ENCODE measurements around the gene NFATC1.

The NFATC1 gene

DNA sequence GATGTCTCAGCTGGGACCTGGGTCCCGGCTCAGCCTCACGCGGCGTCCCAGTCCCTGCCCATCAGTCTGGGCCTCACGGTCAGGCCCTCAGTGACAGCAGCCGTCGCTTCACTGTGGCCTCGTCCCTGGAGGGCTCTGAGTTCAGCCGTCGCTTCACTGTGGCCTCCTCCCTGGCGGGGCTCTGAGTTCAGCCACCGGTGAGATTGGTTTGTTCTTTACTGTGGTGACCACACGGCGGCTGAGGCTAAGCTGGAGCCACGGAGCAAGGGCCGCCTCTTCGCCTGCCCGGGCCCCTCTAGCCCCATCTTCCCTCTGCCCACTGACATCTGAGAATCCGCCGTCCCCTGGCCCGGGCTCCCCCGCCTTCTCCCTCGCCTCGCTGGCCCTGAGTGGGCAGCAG, 51.2 kb downstream of the NFATC1 start:
- no peak overlapping the region for H3K27ac ChIP-seq (ENCODE audit: low read depth, low read length)
- H3K4me3 ChIP-seq (ENCODE audit: low read depth, low read length): no peak overlapping the region
- H3K27me3 ChIP-seq (ENCODE audit: insufficient read depth, low read length): no peaks in the 10 kb centered on the region
- no peaks in the 10 kb centered on the region for H3K79me2 ChIP-seq (ENCODE audit: control insufficient read depth, insufficient read depth, low read length, unreplicated experiment)
- peaks cover 4% of the 10 kb centered on the region for H3K4me1 ChIP-seq (ENCODE audit: control insufficient read depth, insufficient read depth, low read length, unreplicated experiment)
- H3K36me3 ChIP-seq (ENCODE audit: insufficient read depth, low read length): no peaks in the 10 kb centered on the region
- H2AFZ ChIP-seq (ENCODE audit: low read length, unreplicated experiment): no peak overlapping the region

DNA sequence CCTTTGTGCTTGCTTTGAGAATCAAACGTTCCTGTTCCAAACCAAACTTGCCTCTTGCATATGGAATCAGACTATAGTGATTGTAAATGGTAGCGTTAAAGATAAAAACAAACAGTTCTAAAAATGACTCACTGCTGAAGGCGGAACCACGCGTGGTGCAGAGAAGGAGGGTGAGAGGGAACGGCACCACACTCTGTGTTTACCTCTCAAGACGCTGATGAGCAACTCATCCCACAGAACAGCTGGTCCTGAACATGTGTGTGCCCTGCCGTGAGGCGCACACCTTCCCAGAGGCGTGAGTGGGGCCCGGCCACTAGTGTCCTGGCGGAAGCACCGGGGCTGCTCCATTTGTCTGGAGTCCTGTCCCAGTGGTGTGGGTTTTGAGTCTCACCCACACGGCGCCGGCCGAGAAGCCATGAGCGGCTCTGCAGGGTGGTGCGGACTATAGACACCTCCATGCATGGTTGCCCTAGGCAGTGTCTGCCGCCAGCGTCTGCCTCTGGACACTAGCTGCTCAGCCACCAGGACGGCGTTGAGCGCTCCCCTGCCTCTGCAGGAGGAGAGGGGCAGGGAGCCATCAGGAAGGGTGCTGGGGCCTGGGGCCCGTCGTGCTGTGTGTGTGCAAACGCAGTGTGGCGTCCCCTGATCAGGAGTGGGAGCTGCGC, 52.1 kb downstream of the NFATC1 start:
- no peaks in the 10 kb centered on the region for H3K27me3 ChIP-seq (ENCODE audit: insufficient read depth, low read length)
- H3K79me2 ChIP-seq (ENCODE audit: control insufficient read depth, insufficient read depth, low read length, unreplicated experiment): no peaks in the 10 kb centered on the region
- no peaks in the 10 kb centered on the region for H3K36me3 ChIP-seq (ENCODE audit: insufficient read depth, low read length)
- no peak overlapping the region for H3K27ac ChIP-seq (ENCODE audit: low read depth, low read length)
- H3K4me1 ChIP-seq (ENCODE audit: control insufficient read depth, insufficient read depth, low read length, unreplicated experiment): peaks cover 4% of the 10 kb centered on the region
- no peak overlapping the region for H3K4me3 ChIP-seq (ENCODE audit: low read depth, low read length)
- H2AFZ ChIP-seq (ENCODE audit: low read length, unreplicated experiment): no peak overlapping the region

DNA sequence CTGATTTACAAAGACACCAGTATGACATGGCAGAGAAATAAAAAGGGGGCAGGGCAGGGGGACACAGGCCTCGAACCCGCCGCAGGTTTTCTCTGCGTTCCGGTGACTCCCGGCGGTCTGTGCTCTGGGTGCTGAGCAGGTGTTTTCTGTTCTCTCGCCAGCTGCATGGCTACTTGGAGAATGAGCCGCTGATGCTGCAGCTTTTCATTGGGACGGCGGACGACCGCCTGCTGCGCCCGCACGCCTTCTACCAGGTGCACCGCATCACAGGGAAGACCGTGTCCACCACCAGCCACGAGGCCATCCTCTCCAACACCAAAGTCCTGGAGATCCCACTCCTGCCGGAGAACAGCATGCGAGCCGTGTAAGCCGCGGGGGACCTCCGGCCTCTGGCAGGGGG, 52.9 kb downstream of the NFATC1 start:
- no peaks in the 10 kb centered on the region for H3K36me3 ChIP-seq (ENCODE audit: insufficient read depth, low read length)

DNA sequence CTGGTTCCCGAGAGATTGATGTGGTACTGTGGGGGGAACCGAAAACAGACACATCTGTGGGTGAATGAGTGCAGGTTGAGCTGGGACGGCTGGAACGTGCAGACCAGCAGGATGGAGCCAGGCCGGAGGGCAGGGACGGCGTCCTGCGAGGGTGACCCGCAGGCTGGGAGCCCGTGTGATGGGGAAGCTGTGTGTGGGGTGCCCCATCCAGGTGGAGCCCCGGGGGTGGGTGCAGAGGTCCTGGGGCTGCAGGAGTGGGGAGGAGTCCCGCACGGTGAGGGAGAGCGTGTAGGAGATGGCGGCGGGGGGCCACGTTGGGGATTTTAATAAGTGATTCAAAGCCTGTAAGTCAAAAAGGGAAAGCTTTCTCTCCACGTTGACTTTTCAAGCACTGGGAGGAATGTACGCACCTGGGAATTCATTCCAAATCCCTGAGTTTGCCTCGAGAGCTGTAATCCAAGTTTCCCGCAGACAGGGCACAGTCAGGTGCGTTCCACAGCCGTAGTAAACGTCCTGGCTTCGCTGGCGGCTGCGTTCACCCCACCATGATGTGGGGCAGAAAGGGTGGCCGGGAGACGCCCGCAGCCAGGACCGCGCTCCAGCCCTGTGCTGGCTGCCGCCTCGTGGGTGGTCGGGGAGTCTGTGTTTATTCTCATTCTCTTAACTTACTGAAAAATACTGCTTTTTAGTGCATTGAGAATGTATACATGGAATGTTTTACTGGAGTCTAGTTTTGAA, 54.0 kb downstream of the NFATC1 start:
- Histone ChIP-seq H2AFZ (ENCODE audit: low read length, unreplicated experiment) (no peak overlapping the region), H3K36me3 (ENCODE audit: insufficient read depth, low read length) (no peaks in the 10 kb centered on the region), H3K4me3 (ENCODE audit: low read depth, low read length) (no peak overlapping the region), H3K79me2 (ENCODE audit: control insufficient read depth, insufficient read depth, low read length, unreplicated experiment) (no peaks in the 10 kb centered on the region), H3K4me1 (ENCODE audit: control insufficient read depth, insufficient read depth, low read length, unreplicated experiment) (no peaks in the 10 kb centered on the region), H3K27me3 (ENCODE audit: insufficient read depth, low read length) (no peaks in the 10 kb centered on the region), H3K27ac (ENCODE audit: low read depth, low read length) (no peak overlapping the region)

More for the DNA sequence above, 52.9 kb downstream of the NFATC1 start:
- H3K4me1 ChIP-seq (ENCODE audit: control insufficient read depth, insufficient read depth, low read length, unreplicated experiment): no peaks in the 10 kb centered on the region
- H3K27ac ChIP-seq (ENCODE audit: low read depth, low read length): no peak overlapping the region
- H3K79me2 ChIP-seq (ENCODE audit: control insufficient read depth, insufficient read depth, low read length, unreplicated experiment): no peaks in the 10 kb centered on the region
- H3K4me3 ChIP-seq (ENCODE audit: low read depth, low read length): no peak overlapping the region
- H3K27me3 ChIP-seq (ENCODE audit: insufficient read depth, low read length): no peaks in the 10 kb centered on the region
- no peak overlapping the region for H2AFZ ChIP-seq (ENCODE audit: low read length, unreplicated experiment)

DNA sequence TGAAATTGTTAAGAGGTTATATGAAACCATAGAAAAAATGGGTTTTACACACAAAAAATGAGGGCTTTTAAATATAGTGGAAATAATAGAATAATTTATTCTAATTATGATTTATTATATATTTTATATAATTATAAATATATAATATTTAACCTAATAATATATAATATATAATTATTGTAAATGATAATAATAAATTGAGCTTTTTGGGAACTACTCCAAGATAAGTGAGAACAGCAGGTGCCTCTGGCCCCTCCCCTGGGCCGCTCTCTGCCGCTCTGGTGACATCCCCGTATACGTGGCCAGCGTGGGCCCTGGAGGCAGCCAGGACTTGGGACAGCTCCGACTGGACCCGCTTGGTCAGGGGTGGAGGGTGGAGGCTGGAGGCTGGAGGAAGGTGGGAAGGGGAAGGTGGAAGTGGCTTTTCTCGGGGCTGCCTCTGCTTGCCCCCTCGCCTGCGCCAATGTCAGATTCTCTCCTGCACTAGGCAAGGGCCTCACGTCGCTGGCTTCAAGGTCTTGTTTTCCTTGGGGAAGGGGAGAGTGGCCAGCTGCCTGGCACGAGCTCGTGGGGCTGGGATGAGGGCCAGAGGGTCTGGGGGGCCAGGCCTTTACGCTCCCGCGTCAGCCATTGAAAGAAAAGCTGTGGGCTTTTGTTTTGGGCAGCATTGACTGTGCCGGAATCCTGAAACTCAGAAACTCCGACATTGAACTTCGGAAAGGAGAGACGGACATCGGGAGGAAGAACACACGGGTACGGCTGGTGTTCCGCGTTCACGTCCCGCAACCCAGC, 54.8 kb downstream of the NFATC1 start:
- H3K79me2 ChIP-seq (ENCODE audit: control insufficient read depth, insufficient read depth, low read length, unreplicated experiment): no peaks in the 10 kb centered on the region
- H2AFZ ChIP-seq (ENCODE audit: low read length, unreplicated experiment): no peak overlapping the region
- H3K4me3 ChIP-seq (ENCODE audit: low read depth, low read length): no peak overlapping the region
- H3K27me3 ChIP-seq (ENCODE audit: insufficient read depth, low read length): no peaks in the 10 kb centered on the region
- H3K4me1 ChIP-seq (ENCODE audit: control insufficient read depth, insufficient read depth, low read length, unreplicated experiment): no peaks in the 10 kb centered on the region
- H3K36me3 ChIP-seq (ENCODE audit: insufficient read depth, low read length): no peaks in the 10 kb centered on the region
- no peak overlapping the region for H3K27ac ChIP-seq (ENCODE audit: low read depth, low read length)

DNA sequence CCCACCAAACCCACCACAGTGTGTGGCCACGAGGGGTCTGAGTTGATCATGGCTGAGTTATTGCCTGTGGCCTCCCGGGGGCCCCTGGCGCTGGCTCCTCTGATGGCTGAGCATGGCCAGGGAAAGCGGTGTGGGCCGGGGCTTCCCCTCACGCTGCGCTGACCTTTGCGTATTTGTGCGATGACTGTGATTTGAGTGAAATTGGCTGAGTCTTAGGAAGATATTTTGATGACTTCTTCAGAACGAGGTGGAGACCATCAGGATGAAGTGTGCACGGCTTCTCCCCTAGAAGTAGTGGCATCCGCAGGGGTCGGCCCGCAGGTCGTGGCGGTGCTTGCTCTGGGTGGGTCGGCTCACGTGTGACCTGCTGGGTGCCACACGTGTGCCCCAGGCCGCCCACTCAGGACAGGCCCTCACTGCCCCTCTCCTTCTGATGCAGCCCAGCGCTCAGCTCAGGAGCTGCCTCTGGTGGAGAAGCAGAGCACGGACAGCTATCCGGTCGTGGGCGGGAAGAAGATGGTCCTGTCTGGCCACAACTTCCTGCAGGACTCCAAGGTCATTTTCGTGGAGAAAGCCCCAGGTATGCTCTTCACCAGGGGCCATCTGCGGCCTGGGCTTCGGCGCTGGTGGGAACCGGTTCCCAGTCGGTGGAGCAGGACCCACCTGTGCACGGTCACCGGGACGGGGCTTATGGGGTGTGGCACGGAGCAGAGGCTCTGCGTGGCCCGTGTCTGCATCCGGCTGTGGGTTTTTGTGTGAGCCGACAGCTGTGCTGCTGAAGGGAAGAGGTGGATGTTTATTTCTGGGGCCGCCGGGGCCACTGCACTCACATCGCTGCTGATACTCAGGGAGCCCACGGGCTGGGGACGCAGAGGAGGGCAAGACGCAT, 55.8 kb downstream of the NFATC1 start:
- H3K27ac ChIP-seq (ENCODE audit: low read depth, low read length): no peak overlapping the region
- no peak overlapping the region for H2AFZ ChIP-seq (ENCODE audit: low read length, unreplicated experiment)
- H3K27me3 ChIP-seq (ENCODE audit: insufficient read depth, low read length): no peaks in the 10 kb centered on the region
- H3K4me1 ChIP-seq (ENCODE audit: control insufficient read depth, insufficient read depth, low read length, unreplicated experiment): no peaks in the 10 kb centered on the region
- no peaks in the 10 kb centered on the region for H3K79me2 ChIP-seq (ENCODE audit: control insufficient read depth, insufficient read depth, low read length, unreplicated experiment)
- H3K4me3 ChIP-seq (ENCODE audit: low read depth, low read length): no peak overlapping the region
- H3K36me3 ChIP-seq (ENCODE audit: insufficient read depth, low read length): no peaks in the 10 kb centered on the region

DNA sequence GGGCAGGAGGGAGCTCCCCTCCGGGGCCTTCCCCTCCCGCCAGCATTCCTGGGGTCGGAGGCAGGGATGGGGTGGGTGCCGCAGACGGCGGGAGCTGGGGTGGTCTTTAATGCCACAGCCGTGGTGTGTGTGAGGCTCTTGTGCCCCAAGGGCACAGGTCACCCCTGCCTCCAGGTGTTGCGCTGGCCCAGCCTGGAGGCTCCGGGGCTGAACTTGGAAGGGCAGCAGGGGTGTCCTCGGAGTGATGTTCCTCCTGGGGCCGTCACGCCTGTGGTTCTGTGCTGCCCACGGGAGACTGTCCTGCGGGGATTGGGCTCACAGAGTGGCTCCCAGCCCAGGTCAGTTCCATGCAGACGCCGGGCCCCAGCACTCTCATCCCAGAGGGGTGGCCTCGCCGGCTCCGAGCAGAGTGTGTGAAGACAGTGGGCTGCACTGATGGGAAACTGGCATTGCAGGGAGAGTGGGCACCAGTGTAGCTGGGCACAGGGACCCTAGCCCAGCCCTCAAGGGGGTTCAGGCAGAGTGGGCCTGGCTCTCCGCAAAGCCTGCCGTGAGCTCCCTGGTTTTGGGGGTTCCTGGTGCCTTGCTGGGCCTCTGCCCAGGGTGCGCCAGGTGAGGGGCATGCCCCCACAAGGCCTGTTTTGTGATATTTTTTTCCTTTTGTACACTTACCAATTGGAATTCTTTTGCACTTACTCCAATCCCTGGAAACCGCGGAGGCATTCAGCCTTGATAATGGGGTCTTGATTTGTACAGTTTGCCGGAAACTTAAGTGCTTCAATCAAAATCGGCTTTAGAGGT, 56.7 kb downstream of the NFATC1 start:
- Histone ChIP-seq H3K4me1 (ENCODE audit: control insufficient read depth, insufficient read depth, low read length, unreplicated experiment) (no peaks in the 10 kb centered on the region), H3K79me2 (ENCODE audit: control insufficient read depth, insufficient read depth, low read length, unreplicated experiment) (no peaks in the 10 kb centered on the region), H3K36me3 (ENCODE audit: insufficient read depth, low read length) (no peaks in the 10 kb centered on the region), H3K27ac (ENCODE audit: low read depth, low read length) (no peak overlapping the region), H3K4me3 (ENCODE audit: low read depth, low read length) (no peak overlapping the region), H2AFZ (ENCODE audit: low read length, unreplicated experiment) (no peak overlapping the region), H3K27me3 (ENCODE audit: insufficient read depth, low read length) (no peaks in the 10 kb centered on the region)

DNA sequence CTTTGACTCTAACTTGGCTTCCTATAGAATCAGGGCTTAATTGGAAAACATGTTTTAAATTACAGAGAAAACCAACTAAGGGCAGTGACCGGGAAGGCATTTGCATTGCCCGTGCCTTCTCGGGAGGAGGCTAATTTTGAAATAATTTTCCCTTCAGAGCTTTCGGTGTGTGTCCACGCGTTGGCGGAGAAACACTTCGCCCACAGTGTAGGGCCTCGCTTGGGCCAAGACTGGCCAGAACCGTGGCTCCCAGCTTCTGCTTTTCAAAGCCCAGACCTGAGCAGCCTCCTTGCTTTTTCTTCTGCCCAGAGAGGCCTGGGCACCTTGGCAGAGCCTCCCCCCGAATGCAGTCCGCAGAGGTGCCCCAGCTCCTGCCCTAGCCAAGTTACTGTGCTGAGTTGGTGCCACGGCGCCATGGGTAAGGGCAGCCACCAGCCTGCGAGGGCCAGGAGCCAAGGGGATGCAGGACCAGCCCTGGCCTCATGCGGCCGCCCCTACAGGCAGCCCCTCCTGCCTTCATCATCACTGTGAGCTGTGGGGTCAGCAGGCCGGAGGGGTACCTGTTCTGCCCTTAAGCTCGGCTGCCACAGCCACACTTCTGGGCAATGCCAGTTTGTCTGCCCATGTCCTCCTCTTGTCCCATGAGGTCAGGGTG, 57.4 kb downstream of the NFATC1 start:
- Histone ChIP-seq H3K79me2 (ENCODE audit: control insufficient read depth, insufficient read depth, low read length, unreplicated experiment) (no peaks in the 10 kb centered on the region), H3K36me3 (ENCODE audit: insufficient read depth, low read length) (no peaks in the 10 kb centered on the region), H3K27me3 (ENCODE audit: insufficient read depth, low read length) (no peaks in the 10 kb centered on the region), H3K4me3 (ENCODE audit: low read depth, low read length) (no peak overlapping the region), H3K27ac (ENCODE audit: low read depth, low read length) (no peak overlapping the region), H2AFZ (ENCODE audit: low read length, unreplicated experiment) (no peak overlapping the region), H3K4me1 (ENCODE audit: control insufficient read depth, insufficient read depth, low read length, unreplicated experiment) (no peaks in the 10 kb centered on the region)

DNA sequence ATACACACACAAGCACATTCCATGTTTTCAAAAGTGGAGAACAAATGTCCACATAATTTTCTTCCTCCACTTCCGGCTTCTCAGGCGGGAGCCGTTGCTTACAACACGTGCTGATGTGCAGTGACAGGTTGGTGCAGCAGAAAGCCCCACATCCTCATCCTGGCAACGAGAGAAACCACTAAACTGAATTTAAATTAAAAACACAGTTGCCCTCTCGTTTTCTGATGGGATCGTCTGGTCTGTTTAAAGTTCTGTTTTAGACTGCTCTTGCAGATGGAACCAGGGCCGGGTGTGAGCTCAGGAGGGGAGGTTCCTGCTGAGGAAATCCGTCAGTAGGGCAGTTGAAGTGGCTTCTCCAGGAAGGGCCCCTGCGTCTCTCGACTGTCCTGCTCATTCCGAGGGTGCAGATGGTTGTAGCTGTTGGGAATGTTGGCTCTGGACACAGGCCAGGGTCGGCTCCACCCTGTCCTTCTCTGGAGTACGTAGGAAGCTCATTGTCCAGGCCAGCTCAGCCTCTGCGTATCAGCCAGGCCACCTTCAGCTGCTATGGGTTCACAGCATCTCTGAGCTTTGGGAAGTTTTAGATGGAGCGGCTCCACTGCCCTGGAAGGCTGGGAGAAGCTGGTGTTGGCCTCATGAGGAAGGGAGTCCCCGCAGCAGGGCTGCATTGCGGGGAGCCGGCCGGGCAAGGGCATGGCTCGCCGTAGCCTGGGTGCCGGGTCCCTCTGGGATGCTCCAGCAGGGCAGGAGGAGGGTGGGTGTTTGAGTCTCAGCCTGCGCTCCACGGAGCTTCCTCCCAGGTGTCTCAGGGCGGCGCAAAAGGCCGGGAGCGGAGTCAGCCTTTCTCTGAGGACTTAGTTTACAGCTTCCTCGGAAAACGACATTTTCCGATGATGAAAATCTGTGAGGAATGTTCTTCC, 58.3 kb downstream of the NFATC1 start:
- Histone ChIP-seq H3K79me2 (ENCODE audit: control insufficient read depth, insufficient read depth, low read length, unreplicated experiment) (no peaks in the 10 kb centered on the region), H3K4me3 (ENCODE audit: low read depth, low read length) (no peak overlapping the region), H2AFZ (ENCODE audit: low read length, unreplicated experiment) (no peak overlapping the region), H3K27ac (ENCODE audit: low read depth, low read length) (no peak overlapping the region), H3K27me3 (ENCODE audit: insufficient read depth, low read length) (no peaks in the 10 kb centered on the region), H3K4me1 (ENCODE audit: control insufficient read depth, insufficient read depth, low read length, unreplicated experiment) (peaks cover 8% of the 10 kb centered on the region), H3K36me3 (ENCODE audit: insufficient read depth, low read length) (no peaks in the 10 kb centered on the region)

All from ACC112 (cell line).